ENCODE results near the gene ZCCHC7. TPM values are rescaled to one million over a fixed set of nuclear protein-coding genes. Genes with fewer than 3 reads are reported as not detected.

Gene ZCCHC7
- total and polyA plus RNA-seq, 4 donors, result 7.7 to 28.0 (median 12.6) TPM

GRCh38 chr9:37333288-37333687 lies 212.9 kb downstream of the ZCCHC7 start:
- no peak for TF ChIP-seq CTCF (IDR thresholded peaks at IDR 0.05; ENCODE audit: control extremely low read depth, extremely low read depth)
- peak in 1 of 3 donors; percentile 6 for DNase-seq
- 50 to 67% methylated on average over 2 of the region's 2 CpGs for WGBS, 2 donors
- no peaks in the 10 kb centered on the region for H3K9me3 ChIP-seq (ENCODE audit: control insufficient read depth in 4 of 4, insufficient read depth in 3 of 4, low read length in 3 of 4)
- no peaks in the 10 kb centered on the region for H3K4me1 ChIP-seq (ENCODE audit: control insufficient read depth in 5 of 5, insufficient read depth in 5 of 5, low read length in 5 of 5)
- H3K27me3 ChIP-seq (ENCODE audit: control insufficient read depth in 3 of 3, insufficient read depth in 3 of 3, low read length in 2 of 3), result no peaks in the 10 kb centered on the region
- no peak overlapping the region for H3K4me3 ChIP-seq
- no peaks in the 10 kb centered on the region for H3K36me3 ChIP-seq (ENCODE audit: control insufficient read depth in 4 of 4, insufficient read depth in 4 of 4, low read length in 4 of 4)
- H3K9ac ChIP-seq (ENCODE audit: insufficient read depth in 1 of 2, low read length in 2 of 2), result no peak overlapping the region
- no peak overlapping the region for H3K27ac ChIP-seq (ENCODE audit: low read depth in 1 of 2, low read length in 1 of 2)
- no peak for ATAC-seq (ENCODE audit: insufficient read depth, low FRiP score)

- Histone ChIP-seq H3K4me1 (ENCODE audit: control insufficient read depth in 5 of 5, insufficient read depth in 5 of 5, low read length in 5 of 5) (no peaks in the 10 kb centered on the region), H3K27ac (ENCODE audit: low read depth in 1 of 2, low read length in 1 of 2) (no peak overlapping the region), H3K27me3 (ENCODE audit: control insufficient read depth in 3 of 3, insufficient read depth in 3 of 3, low read length in 2 of 3) (no peaks in the 10 kb centered on the region), H3K4me3 (no peak overlapping the region), H3K9ac (ENCODE audit: insufficient read depth in 1 of 2, low read length in 2 of 2) (no peak overlapping the region), H3K9me3 (ENCODE audit: control insufficient read depth in 4 of 4, insufficient read depth in 3 of 4, low read length in 3 of 4) (no peaks in the 10 kb centered on the region), H3K36me3 (ENCODE audit: control insufficient read depth in 4 of 4, insufficient read depth in 4 of 4, low read length in 4 of 4) (no peaks in the 10 kb centered on the region)
- 92 to 94% methylated on average over 3 of the region's 3 CpGs for WGBS, 2 donors
- no peak for ATAC-seq (ENCODE audit: insufficient read depth, low FRiP score)
- TF ChIP-seq CTCF (IDR thresholded peaks at IDR 0.05; ENCODE audit: control extremely low read depth, extremely low read depth), result no peak
- DNase-seq, result no peak
These were observed 214.9 kb downstream of the ZCCHC7 start for GRCh38 chr9:37335238-37335637.

- WGBS, 2 donors, result 77 to 85% methylated on average over 3 of the region's 3 CpGs
- no peak for DNase-seq
- Histone ChIP-seq H3K9ac (ENCODE audit: insufficient read depth in 1 of 2, low read length in 2 of 2) (no peak overlapping the region), H3K27me3 (ENCODE audit: control insufficient read depth in 3 of 3, insufficient read depth in 3 of 3, low read length in 2 of 3) (no peaks in the 10 kb centered on the region), H3K4me3 (no peak overlapping the region), H3K27ac (ENCODE audit: low read depth in 1 of 2, low read length in 1 of 2) (no peak overlapping the region), H3K9me3 (ENCODE audit: control insufficient read depth in 4 of 4, insufficient read depth in 3 of 4, low read length in 3 of 4) (no peaks in the 10 kb centered on the region), H3K36me3 (ENCODE audit: control insufficient read depth in 4 of 4, insufficient read depth in 4 of 4, low read length in 4 of 4) (no peaks in the 10 kb centered on the region), H3K4me1 (ENCODE audit: control insufficient read depth in 5 of 5, insufficient read depth in 5 of 5, low read length in 5 of 5) (no peaks in the 10 kb centered on the region)
- TF ChIP-seq CTCF (IDR thresholded peaks at IDR 0.05; ENCODE audit: control extremely low read depth, extremely low read depth), result no peak
- no peak for ATAC-seq (ENCODE audit: insufficient read depth, low FRiP score)
These were observed 215.8 kb downstream of the ZCCHC7 start for GRCh38 chr9:37336150-37336549.

GRCh38 chr9:37337301-37337890 lies 217.0 kb downstream of the ZCCHC7 start:
- Histone ChIP-seq H3K36me3 (ENCODE audit: control insufficient read depth in 4 of 4, insufficient read depth in 4 of 4, low read length in 4 of 4) (no peaks in the 10 kb centered on the region), H3K9me3 (ENCODE audit: control insufficient read depth in 4 of 4, insufficient read depth in 3 of 4, low read length in 3 of 4) (no peaks in the 10 kb centered on the region), H3K9ac (ENCODE audit: insufficient read depth in 1 of 2, low read length in 2 of 2) (no peak overlapping the region), H3K4me1 (ENCODE audit: control insufficient read depth in 5 of 5, insufficient read depth in 5 of 5, low read length in 5 of 5) (no peaks in the 10 kb centered on the region), H3K4me3 (no peak overlapping the region), H3K27me3 (ENCODE audit: control insufficient read depth in 3 of 3, insufficient read depth in 3 of 3, low read length in 2 of 3) (no peaks in the 10 kb centered on the region), H3K27ac (ENCODE audit: low read depth in 1 of 2, low read length in 1 of 2) (no peak overlapping the region)
- ATAC-seq (ENCODE audit: insufficient read depth, low FRiP score), result no peak
- WGBS, 2 donors, result 84 to 85% methylated on average over 7 of the region's 7 CpGs
- DNase-seq, result no peak
- no peak for TF ChIP-seq CTCF (IDR thresholded peaks at IDR 0.05; ENCODE audit: control extremely low read depth, extremely low read depth)

All from lung (tissue), 12 donors.